Stimulated activated CD4-positive, alpha-beta T cell treated with anti-CD3 and anti-CD28 coated beads, Interleukin-12 subunit alpha, Interleukin-12 subunit beta, amount 100 ng/mL, for 4 hours (primary cell): ENCODE measurements around the gene SIM2.

Experiments used
- DNase-seq: peaks from one replicate; pipeline ENCODE4 v3.0.0-alpha.2; 2020

The SIM2 gene

GRCh38 chr21:36773995-36774394 lies 75.1 kb downstream of the SIM2 start:
- no peak for DNase-seq

GRCh38 chr21:36776981-36777617 lies 78.2 kb downstream of the SIM2 start:
- no peak for DNase-seq

- no peak for DNase-seq
Observed at GRCh38 chr21:36780861-36781260, 81.9 kb downstream of the SIM2 start.

DNA sequence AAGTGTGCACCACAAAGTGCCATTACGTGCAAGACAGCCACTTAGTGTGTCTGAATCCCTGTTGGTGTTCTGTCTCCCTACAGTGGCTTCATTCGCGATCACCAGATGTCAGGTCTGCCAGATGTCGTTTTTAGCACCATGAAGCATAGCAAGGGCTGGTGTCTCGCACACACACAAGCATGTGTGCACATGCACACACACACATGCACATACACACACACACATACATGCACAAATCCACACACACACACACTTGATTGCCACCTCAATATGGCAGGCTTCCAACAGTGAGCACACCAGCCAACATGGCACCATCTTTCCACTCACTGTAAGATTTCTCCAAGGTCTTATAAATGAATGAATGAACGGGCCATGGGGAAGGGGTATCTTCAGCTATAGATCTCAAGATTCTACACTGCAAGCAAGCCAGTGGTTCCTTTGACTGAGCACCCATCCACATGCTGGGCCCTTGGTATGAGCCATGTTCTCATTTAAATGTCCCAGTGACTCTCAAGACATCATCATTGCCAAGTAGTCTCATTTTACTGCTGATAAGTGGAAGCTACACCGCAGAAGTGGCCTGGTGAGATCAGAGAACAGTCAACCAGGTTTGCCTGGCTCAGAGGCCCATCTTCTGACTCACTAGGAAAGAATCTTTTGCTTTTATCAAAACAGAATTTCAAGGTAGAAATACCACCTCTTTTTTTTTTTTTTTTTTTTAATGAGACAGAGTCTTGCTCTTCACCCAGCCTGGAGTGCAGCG lies 84.9 kb downstream of the SIM2 start:
- no peak for DNase-seq

DNA sequence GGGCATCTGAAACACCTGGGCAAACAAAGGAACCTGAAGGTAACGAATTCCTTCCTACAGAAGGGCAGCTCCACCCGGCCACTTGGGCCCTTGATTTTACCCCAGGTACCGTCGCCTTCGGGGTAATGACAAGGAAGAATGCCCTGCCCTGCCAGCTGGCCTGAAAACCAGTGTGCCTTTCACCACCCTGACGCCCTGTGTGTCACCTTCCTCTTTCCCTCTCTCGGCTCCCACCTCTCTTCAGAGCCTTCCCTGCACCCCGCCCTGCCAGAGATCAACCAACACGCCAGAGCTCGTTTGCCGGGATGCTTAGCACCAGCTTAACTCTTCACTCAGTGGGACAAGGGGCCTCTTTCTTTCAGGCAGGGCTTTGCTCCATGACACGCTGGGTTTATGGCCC lies 86.0 kb downstream of the SIM2 start:
- no peak for DNase-seq

GRCh38 chr21:36785615-36786014 lies 86.7 kb downstream of the SIM2 start:
- DNase-seq = no peak

- no peak for DNase-seq
Observed at GRCh38 chr21:36786186-36786585, 87.3 kb downstream of the SIM2 start.

- DNase-seq = no peak
Observed at GRCh38 chr21:36788120-36788638, 89.3 kb downstream of the SIM2 start.

DNA sequence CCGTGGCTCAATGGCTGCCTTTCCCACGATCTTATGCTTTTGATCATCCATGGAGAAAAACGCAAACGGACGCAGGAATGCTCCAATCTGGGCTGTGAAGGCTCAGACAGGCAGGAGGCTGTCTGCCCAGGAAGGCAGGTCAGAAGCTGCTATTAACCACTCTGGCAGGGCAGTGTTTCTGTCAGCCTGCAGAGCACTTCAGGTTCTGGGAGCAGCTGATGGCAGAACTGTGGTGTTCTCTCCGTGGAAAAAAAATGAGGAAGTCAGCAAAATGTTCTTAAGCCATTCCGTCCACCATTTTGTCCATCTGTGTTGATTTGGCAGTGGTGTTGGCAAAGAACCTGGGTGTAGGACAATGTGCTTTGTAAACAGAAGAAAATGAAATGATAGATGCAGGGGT lies 91.7 kb downstream of the SIM2 start:
- no peak for DNase-seq

GRCh38 chr21:36791180-36791579 lies 92.3 kb downstream of the SIM2 start:
- DNase-seq = no peak

DNA sequence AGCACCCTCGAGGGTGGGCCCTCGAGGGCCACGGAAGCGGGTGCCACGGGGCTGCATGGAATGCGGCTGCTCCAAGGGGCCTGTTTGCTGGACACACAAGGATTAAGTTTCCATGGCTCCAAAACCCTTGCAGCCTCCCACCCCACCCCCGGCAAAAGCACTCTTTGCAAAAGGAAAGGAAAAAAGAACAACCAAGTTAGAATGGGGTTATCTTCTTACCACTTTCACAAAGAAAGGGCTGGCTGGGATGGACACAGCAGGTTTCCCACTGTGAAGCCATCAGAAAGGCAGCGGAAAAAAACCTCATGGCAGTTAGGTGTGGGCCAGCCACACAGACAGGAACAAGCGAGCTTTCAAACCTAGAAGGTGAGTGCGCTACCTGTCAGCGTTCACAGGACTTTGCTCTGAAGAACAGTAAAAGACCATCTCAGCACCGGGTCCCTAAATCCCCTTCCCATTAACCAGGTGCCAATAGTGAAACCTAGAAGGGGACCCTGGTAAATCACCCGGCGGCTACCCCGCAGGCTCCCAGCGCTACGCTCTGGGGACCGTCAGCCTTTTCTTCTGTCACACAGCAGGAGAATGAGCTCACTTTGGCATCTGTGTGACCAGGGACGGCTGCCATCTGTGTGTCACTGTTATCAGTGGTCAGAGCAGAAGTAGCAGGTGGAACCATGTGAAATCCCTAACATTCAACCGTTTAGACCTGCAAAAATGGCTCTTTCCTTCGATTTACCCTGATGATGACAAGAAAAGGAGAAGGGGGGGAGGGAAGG lies 93.0 kb downstream of the SIM2 start:
- no peak for DNase-seq

DNA sequence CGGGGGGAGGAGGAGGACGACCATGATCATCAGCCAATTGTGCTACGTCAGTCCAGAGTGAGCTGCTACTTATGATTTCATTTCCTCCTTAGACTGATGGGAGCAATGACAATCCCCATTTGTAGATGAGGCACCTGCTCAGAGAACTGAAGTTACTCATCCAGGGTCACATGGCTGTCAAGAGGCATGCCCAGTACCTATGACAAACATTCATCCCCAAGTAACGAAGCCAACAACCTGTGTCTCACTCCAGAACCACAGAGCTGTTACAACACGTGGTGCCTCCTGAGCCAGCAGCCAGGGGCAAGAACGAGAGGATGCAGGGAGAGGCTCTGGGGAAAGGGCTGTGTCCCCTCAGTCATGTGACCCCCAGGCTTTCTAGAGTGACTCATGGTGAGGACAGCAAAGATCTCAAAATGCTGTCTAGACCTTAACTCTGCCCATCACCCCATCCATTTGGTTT lies 93.6 kb downstream of the SIM2 start:
- no peak for DNase-seq

DNA sequence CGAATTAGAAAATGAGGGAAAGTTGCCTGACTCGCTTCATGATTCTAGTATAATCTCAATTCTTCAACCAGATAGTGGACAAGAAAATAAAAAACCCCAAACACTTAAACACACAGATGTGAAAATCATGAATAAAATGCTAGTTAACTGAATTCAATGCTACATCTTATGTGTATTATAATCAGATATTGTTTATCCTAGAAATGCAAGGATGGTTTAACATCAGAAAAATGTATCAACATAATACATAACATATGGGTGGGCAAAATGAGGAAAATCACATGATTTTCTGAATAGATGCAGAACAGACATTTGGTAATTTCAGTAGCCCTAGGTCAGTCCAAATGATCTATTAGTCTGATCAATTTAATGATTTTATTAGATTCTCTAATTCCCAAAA lies 97.2 kb downstream of the SIM2 start:
- DNase-seq = no peak

DNA sequence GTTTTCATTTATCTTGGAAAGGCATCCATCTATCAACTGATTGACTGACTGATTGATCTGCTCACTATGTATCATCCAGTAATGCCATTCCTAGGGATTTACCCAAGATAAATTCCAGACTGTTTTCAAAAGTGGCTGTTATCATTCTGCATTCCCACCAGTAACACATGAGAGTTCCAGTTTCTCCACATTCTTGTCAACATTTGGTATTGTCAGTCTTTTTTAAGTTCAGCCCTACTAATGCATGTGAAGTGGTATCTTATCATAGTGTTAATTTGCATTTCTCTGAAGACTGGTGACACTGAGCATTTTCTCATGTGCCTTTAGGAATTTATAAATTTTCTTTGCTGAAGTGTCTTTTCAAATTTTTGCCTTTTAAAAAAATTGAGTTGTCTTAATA lies 99.6 kb downstream of the SIM2 start:
- DNase-seq = no peak
